ENCODE measurements around the gene EPHB1.

DNA sequence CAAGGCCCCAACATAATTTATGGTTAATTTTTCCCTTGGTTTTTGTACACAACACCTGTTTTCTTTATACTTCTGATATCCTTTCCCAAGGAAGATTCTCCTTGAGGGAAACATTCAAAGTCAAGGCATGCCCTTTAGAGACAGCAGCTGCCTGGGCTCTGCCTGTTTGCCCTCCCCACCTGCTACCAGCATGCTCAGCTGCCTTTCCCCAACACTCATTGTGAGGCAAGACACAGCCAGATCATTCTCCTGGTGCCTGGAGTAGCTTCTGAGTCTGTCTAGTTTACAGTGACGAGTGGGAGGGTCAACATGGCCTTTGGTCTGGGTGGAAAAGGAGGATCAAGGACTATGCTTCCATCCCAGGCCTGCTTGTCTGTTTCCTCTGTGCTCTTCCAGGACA lies 132.5 kb downstream of the EPHB1 start:
- TF ChIP-seq TP53 (CRISPR knock-in tag; IDR thresholded peaks at IDR 0.05), result no peak
- no peak for TF ChIP-seq ZNF263 (CRISPR knock-in tag; IDR thresholded peaks at IDR 0.05; ENCODE audit: low read depth)
- no peak for TF ChIP-seq TEAD4 (CRISPR knock-in tag; IDR thresholded peaks at IDR 0.05)
- TF ChIP-seq, protein P1, sequence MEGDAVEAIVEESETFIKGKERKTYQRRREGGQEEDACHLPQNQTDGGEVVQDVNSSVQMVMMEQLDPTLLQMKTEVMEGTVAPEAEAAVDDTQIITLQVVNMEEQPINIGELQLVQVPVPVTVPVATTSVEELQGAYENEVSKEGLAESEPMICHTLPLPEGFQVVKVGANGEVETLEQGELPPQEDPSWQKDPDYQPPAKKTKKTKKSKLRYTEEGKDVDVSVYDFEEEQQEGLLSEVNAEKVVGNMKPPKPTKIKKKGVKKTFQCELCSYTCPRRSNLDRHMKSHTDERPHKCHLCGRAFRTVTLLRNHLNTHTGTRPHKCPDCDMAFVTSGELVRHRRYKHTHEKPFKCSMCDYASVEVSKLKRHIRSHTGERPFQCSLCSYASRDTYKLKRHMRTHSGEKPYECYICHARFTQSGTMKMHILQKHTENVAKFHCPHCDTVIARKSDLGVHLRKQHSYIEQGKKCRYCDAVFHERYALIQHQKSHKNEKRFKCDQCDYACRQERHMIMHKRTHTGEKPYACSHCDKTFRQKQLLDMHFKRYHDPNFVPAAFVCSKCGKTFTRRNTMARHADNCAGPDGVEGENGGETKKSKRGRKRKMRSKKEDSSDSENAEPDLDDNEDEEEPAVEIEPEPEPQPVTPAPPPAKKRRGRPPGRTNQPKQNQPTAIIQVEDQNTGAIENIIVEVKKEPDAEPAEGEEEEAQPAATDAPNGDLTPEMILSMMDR (IDR thresholded peaks at IDR 0.05), result no peak
- no peak for TF ChIP-seq OVOL2 (CRISPR knock-in tag; IDR thresholded peaks at IDR 0.05; ENCODE audit: borderline replicate concordance)
- no peak for TF ChIP-seq CREB1 (CRISPR knock-in tag; IDR thresholded peaks at IDR 0.05)
- TF ChIP-seq E2F4 (CRISPR knock-in tag; IDR thresholded peaks at IDR 0.05; ENCODE audit: borderline replicate concordance, low read depth), result no peak
- TF ChIP-seq, protein P2, sequence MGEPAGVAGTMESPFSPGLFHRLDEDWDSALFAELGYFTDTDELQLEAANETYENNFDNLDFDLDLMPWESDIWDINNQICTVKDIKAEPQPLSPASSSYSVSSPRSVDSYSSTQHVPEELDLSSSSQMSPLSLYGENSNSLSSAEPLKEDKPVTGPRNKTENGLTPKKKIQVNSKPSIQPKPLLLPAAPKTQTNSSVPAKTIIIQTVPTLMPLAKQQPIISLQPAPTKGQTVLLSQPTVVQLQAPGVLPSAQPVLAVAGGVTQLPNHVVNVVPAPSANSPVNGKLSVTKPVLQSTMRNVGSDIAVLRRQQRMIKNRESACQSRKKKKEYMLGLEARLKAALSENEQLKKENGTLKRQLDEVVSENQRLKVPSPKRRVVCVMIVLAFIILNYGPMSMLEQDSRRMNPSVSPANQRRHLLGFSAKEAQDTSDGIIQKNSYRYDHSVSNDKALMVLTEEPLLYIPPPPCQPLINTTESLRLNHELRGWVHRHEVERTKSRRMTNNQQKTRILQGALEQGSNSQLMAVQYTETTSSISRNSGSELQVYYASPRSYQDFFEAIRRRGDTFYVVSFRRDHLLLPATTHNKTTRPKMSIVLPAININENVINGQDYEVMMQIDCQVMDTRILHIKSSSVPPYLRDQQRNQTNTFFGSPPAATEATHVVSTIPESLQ (CRISPR knock-in tag; IDR thresholded peaks at IDR 0.05), result no peak
- no peak for TF ChIP-seq TEAD1 (CRISPR knock-in tag; IDR thresholded peaks at IDR 0.05)
- TF ChIP-seq ATF2 (CRISPR knock-in tag; IDR thresholded peaks at IDR 0.05; ENCODE audit: borderline replicate concordance, low read depth), result no peak
- TF ChIP-seq EMX1 (CRISPR knock-in tag; IDR thresholded peaks at IDR 0.05), result no peak
- no peak for TF ChIP-seq HMGA2 (CRISPR knock-in tag; IDR thresholded peaks at IDR 0.05)
- no peak for TF ChIP-seq MLX (CRISPR knock-in tag; IDR thresholded peaks at IDR 0.05)
